GM21447 (cell line): ENCODE results near the gene PARD3.
"Not testable (repeated sequence)": the region's sequence is repeated elsewhere in the genome, so short reads cannot be mapped to it uniquely, and the experiment has no call there.

Experiments
- ATAC-seq: cut with Tn5 transposase; IDR thresholded peaks from one replicate; pipeline ENCODE4 v1.9.1; 2021; ENCODE audit not compliant: unreplicated experiment

PARD3 gene

GRCh38 chr10:34719328-34719727 lies 95.8 kb downstream of the PARD3 start:
- ATAC-seq: no peak

DNA sequence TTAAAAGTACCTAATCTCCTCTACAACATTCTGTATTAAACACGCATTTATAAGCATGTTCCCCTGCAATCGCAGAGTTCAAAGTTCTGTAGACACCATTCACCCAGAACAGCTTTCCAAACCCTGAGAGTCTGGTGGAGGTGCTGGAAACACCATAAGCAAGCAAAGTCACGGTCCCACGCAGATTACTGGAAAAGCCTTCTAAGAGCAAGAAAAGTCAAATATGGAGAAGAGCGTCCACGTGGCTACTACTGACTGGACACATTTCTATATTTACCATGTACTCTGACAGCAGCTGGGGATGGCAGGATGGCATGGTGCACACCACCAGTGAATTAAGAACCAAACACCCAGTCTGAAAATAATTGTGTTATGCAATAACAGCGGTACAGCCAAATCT lies 97.7 kb downstream of the PARD3 start:
- ATAC-seq: no peak

DNA sequence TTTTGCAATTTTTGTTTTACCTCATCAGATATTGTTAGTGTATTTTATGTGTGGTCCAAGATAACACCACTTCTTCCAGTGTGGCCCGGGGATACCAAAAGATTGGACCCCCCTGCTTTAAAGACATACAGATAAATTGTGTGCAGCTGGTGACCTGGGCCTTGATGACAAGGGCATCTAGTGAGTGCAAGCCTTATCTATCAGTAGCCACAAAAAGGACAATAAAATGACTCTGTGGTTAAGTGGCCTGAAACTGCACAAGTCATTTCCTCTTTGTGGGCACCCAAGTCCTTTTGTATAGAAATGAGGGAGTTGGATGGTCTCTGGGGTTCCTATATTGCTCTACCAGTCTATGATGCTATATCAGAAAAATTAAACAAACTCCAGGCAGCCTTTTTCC lies 98.1 kb downstream of the PARD3 start:
- peak; percentile 55 for ATAC-seq

DNA sequence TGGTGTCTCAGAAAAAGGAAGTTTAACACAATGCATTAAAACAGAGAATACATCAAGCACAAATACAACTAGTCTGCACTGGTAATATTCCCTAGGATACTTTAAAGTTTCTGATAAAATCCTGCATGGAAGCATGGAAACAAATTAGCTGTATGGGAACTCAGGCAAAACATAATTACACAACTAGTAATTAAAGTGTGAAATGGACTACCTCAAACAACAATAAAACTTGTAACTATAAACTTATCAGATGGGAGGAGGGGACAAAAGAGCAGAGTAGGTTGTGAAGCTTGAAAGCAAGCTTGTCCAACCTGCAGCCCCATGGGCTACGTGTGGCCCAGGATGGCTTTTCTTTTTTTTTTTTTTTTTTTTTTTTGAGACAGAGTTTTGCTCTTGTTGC lies 98.9 kb downstream of the PARD3 start:
- ATAC-seq: no peak

- no peak for ATAC-seq
Observed at GRCh38 chr10:34715511-34716187, 99.4 kb downstream of the PARD3 start.

- ATAC-seq: no peak
Observed at GRCh38 chr10:34713875-34714274, 101.2 kb downstream of the PARD3 start.

GRCh38 chr10:34711500-34711899 lies 103.6 kb downstream of the PARD3 start:
- no peak for ATAC-seq

GRCh38 chr10:34710391-34710751 lies 104.7 kb downstream of the PARD3 start:
- no peak for ATAC-seq

DNA sequence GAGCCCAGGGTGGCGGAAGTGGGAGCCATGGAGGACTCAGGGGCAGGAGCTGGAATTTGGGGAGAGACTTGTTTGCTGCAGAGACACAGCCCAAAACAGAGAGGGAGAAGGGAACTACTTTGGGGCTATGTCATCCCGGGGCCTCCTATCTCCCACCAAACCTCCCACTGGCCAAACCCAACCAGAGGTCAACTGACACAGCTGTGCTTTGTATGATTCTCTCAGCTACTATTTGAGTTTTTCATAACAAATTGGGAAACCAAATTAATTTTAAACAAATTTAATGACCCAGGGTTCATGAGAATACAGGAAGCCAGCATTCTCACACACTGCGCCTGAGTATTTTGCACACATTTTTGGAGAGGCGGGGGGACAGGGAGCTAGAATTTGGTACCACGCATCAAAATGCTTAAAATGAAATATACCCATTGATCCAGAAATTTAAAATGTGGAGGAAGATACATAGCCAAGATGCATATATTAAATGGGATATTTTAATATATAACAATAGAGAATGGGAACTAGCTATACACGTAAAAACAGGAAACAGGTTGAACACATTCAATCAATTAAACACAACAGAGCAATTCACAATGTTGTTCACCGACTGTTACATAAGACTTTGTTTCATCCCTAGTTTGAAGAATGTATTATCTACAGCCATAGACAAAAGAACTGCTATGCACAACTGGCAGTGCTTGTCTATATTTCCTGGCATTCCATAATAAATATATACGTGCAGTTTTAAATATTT lies 105.3 kb downstream of the PARD3 start:
- no peak for ATAC-seq

DNA sequence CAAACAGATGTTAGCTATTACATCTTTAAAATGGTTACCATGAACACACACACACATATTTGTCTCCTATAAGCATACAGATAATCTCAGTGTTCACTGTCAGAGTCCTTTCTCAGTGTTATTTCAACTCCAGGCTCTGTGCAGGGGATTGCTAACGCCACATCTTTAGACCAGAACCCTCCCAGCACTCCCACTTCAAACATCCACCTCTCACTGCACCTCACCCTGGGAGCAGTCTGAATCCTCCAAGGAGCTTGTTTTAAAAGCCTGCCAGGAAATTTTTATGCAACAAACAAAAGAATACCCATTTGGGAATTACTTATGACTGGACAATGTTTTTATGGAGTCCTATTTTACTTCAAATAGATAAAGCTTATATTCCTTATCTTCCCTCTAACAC lies 107.4 kb downstream of the PARD3 start:
- ATAC-seq: no peak

- not testable (repeated sequence) for ATAC-seq
Observed at GRCh38 chr10:34706992-34707391, 108.1 kb downstream of the PARD3 start.

DNA sequence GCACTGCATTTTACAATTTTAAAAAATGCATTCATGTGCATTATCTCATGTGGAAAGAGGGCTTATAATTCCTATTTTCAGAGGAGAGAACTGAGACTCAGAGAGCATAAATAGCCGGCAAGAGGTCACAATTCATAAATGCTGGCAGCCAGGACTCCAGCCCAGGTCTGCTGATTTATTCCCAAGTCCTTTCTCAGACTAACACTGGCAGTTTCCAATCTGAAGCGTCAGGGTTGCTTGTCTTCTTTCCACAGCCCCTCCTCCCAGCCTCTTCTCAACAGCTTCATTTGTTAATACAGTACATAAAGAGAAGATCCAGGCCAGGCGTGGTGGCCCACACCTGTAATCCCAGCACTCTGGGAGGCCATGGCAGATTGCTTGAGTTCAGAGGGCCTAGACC lies 108.9 kb downstream of the PARD3 start:
- no peak for ATAC-seq

- ATAC-seq: no peak
Observed at GRCh38 chr10:34705563-34705962, 109.5 kb downstream of the PARD3 start.

DNA sequence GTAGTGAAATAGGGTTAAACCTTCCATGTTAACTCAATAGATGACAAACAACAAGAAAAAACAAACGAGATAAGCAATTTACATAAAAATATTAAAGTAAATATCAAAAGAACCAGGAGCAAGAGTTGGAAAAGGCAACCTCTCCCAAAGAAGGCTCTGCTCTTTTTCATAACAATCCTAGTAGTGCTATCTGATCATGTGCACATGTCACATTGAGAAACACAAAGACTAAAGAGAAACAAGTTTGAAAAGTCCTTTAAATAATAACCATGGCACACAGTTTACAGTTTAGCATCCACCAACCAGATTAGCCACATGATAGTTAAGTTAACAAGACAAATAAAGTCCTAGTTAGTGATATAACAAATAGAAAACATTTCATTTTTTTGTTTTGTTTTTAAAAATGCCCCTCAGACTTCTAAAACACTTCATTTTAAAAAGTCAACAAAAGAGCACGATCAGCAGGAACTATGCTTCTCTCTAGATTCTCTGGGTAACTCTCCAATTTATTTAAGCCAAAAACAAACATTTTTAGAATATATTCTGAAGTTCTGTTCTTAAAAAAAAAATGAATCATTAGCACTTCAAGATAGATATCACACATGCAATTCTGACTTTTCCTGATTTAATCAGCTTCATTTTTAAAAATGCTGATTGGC lies 110.4 kb downstream of the PARD3 start:
- no peak for ATAC-seq

DNA sequence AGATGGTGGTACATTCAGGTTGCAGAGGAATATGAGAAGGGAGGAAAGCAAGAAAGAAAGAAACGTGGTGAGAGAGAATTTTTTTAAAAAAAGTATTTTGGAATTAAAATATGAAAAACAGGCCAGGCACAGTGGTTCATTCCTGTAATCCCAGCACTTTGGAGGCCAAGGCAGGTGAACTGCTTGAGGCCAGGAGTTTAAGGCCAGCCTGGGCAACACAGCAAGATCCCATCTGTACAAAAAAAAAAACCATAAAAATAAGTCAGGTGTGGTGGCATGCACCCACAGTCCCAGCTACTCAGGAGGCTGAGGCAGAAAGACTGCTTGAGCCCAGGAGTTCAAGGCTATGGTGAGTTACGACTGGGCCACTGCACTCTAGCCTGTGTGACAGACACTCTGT lies 112.1 kb downstream of the PARD3 start:
- no peak for ATAC-seq

- no peak for ATAC-seq
Observed at GRCh38 chr10:34702093-34702937, 112.8 kb downstream of the PARD3 start.

- no peak for ATAC-seq
Observed at GRCh38 chr10:34701194-34701593, 113.9 kb downstream of the PARD3 start.

- not testable (repeated sequence) for ATAC-seq
Observed at GRCh38 chr10:34700752-34701151, 114.3 kb downstream of the PARD3 start.

GRCh38 chr10:34699904-34700517 lies 115.1 kb downstream of the PARD3 start:
- no peak for ATAC-seq

GRCh38 chr10:34698979-34699378 lies 116.1 kb downstream of the PARD3 start:
- ATAC-seq: no peak
